Stimulated activated CD8-positive, alpha-beta memory T cell treated with anti-CD3 and anti-CD28 coated beads, Interleukin-15, amount 100 ng/mL, for 4 hours (primary cell): ENCODE measurements around the gene SPDYE1.
"Not testable (repeated sequence)": the region's sequence is repeated elsewhere in the genome, so short reads cannot be mapped to it uniquely, and the experiment has no call there.

ENCODE experiments used
- DNase-seq, 2 donors: peaks; one replicate each; pipeline ENCODE4 v3.0.0-alpha.2; 2020; ENCODE audit warnings: low read depth in 2 of 2

Gene SPDYE1

GRCh38 chr7:43992896-43993295 lies 4.8 kb upstream of the SPDYE1 start:
- DNase-seq: not testable (repeated sequence)

GRCh38 chr7:43994681-43995080 lies 3.0 kb upstream of the SPDYE1 start:
- DNase-seq: not testable (repeated sequence)

DNA sequence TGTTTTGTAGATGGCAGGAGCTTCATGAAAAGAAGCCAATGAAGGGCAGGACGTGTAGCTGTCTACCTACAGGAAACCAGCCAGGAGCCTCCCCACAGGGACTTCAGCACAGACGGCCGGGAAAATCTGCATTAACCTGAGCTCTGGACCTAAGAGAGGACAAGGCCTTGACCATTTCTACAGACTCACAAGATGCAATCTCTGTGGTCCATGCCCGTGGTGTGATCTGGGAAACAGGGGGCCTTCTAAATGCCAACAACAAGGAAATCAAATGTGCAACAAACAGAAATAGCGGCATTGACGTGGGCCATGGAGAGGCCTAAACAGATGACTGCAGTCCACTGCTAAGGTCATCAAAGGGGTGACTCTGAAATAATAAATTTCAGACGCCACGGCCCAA lies 14.4 kb downstream of the SPDYE1 start:
- not testable (repeated sequence) for DNase-seq

DNA sequence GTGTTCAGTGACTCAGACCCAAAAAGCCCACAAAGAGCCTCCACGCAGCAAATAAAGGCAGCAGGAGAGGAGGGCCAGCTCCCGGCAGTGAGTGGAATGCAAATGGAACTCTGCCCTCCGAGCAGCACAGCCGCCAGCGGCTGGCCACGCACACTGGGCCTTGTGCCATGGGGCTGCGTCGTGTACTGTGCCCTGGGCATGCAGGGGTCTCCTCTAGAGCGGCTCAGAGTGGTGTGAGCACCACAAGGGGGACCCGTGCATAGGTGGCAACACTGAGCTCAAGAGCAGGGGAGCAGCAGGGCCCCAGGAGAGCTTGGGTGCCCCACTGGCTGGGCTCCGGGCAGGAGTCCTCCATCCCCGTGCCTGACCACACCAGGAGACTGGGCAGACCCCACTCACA lies 17.4 kb downstream of the SPDYE1 start:
- DNase-seq: not testable (repeated sequence)

GRCh38 chr7:44018857-44019807 lies 21.4 kb downstream of the SPDYE1 start:
- DNase-seq: peak; percentile 98 to 99

DNA sequence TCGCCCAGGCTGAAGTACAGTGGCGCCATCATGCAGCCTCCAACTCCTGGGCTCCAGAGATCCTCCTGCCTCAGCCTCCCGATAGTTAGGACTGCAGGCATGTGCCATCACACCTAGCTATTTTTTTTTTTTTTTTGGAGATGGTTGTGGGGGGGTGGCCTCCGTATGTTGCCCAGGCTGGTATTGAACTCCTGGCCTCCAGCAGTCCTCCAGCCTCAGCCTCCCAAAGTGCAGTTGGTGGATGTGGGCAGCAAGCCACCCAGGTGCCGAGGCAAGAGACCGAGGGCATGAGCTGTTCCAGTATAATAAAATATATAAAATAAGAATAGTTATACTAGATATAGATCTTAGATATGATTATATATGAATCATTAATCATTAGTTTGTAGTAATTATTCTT lies 22.1 kb downstream of the SPDYE1 start:
- not testable (repeated sequence) for DNase-seq

DNA sequence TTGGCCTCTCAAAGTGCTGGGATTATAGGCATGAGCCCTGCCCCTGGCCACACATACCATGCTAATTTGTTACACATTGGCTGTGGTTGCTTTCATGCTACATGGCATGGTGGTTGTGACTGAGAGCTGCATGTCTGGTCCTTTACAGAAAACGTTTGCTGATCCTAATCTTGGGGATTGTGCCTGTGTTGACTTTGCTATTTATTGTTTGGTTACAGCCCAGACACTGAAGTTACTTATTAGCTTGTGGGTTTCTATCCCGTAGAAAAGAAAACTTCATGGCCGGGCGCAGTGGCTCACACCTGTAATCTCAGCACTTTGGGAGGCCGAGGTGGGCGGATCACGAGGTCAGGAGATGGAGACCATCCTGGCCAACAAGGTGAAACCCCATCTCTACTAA lies 24.4 kb downstream of the SPDYE1 start:
- DNase-seq: not testable (repeated sequence)

DNA sequence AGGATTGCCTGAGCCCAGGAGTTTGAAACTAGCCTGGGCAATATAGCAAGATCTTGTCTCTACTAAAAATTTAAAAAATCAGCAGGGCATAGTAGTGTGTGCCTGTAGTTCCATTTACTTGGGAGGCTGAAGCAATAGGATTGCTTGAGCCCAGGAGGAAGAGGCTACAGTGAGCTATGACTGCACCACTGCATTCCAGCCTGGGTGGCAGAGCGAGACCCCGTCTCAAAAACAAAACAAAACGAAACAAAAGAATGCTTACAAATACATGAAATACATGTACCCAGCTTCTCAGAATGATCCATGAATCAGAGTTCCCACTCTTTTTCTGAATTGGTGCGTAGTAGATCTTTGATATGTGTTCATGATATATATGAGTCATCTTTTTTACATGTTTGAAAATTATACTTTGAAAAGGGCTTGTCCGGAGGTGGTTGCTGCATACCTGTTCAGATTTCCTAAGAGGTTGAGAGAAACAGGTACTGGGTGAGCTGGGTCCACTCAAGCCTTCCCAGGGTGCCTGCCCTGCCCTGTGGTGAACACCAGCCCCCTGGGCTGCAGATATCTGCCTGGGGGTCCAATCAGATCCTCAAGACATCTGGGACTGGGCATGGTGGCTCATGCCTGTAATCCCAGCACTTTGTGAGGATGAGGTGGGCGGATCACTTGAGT lies 25.2 kb downstream of the SPDYE1 start:
- not testable (repeated sequence) for DNase-seq

GRCh38 chr7:44029433-44029832 lies 31.7 kb downstream of the SPDYE1 start:
- not testable (repeated sequence) for DNase-seq

DNA sequence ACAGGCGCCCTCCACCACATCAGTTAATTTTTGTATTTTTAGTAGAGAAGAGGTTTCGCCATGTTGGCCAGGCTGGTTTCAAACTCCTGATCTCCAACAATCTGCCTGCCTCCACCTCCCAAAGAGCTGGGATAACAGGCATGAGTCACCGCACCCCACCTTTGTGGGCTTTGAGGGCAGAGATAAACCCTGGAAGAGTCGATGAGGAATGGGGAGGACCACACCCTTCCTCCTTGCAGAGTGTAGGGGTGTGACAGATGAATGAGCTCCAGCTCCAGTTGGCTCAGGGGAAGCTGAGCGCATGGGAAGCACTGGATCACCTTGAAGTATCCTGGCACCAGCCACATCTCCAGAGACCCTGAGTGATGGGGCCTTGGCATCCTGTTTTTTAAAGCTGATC lies 32.3 kb downstream of the SPDYE1 start:
- not testable (repeated sequence) for DNase-seq

DNA sequence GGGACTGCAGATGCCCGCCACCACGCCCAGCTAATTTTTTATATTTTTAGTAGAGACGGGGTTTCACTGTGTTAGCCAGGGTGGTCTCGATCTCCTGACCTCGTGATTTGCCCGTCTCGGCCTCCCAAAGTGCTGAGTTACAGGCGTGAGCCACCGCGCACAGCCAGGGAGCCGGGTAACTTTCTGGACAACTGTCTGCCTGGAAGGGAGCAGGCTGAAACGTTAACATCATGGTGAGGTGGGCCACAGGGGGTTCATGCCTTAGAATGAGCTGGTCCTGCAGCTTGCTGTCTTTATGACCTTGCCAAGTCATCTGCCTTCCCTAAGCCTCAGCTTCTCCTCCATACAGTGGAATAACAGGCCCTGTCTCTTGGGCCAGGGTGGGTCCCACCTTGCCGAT lies 33.6 kb downstream of the SPDYE1 start:
- not testable (repeated sequence) for DNase-seq

DNA sequence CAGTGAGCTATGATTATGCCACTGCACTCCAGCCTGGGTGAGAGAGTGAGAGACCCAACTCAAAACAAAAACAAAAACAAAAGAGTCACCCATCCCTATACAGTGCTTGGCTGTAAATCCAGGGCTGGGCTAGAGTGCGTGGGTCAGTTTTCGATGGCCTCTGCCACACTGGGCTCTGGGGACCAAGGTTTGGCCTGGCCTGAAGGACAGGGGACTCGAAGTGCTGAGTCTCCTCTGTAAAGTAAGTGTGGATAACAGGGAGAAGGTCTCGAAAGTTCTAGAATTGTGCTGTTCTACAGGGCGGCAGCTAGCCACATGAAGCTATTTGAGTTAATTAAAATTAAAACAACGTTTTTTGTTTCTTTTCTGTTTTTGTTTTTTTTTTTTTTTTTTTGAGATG lies 34.3 kb downstream of the SPDYE1 start:
- DNase-seq: not testable (repeated sequence)

- not testable (repeated sequence) for DNase-seq
Measured at GRCh38 chr7:44033971-44034844, 36.5 kb downstream of the SPDYE1 start.

- not testable (repeated sequence) for DNase-seq
Measured at GRCh38 chr7:44036364-44036763, 38.7 kb downstream of the SPDYE1 start.

- not testable (repeated sequence) for DNase-seq
Measured at GRCh38 chr7:44037951-44038350, 40.3 kb downstream of the SPDYE1 start.

GRCh38 chr7:44038553-44038952 lies 40.9 kb downstream of the SPDYE1 start:
- DNase-seq: not testable (repeated sequence)

DNA sequence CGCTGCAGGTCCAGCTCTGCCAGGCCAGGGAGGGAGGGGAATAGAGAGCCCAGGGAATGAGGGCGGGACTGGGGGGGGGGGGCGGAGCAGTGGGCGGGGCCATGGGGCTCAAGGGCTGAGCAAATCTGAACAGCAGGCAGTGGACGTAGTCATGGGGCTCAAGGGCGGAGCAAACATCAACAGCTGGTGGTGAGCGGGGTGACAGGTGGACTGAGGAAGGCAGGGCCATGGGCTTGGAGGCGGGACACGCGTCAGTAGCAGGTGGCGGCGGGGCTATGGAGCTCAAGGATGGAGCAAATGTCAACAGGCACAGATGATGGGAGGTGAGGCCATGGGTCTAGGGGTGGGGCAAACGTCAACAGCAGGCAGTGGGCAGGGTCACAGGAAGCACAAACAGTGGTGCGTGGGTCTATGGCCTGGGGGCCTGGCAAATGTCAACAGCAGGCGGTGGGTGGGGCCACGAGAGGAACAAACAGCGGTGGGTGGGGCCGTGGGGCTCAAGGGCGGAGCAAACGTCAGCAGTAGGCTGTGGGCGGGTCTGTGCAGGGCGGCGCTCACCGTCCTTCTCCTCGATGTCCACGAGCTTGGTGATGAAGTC lies 41.4 kb downstream of the SPDYE1 start:
- DNase-seq: peak; percentile 60 to 69

- DNase-seq: not testable (repeated sequence)
Measured at GRCh38 chr7:44039800-44040492, 42.2 kb downstream of the SPDYE1 start.

GRCh38 chr7:44040493-44040891 lies 42.8 kb downstream of the SPDYE1 start:
- DNase-seq: peak; percentile 35 to 55

GRCh38 chr7:44042221-44042620 lies 44.5 kb downstream of the SPDYE1 start:
- no peak for DNase-seq

DNA sequence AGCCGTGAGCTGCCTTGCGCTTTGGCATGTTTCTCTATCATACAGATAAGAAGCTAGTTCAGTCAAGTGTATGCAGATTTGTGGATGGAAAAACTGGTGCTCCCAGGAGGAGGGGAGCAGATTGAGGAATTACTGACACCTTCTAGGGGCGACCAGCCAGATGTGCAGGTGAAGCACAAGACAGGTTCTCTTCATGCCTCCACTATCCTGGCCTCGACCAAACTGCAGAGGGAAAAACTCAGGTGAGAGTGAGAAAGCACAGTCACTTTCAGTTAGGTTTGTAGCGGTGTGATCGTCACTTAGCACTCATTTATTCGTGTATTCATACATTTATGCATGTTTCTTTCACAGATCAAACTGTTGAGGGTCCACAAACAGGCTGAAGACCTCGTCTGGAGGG lies 46.2 kb downstream of the SPDYE1 start:
- no peak for DNase-seq
